ENCODE measurements around the gene ZC3H11A.
"Not testable (repeated sequence)": the region's sequence is repeated elsewhere in the genome, so short reads cannot be mapped to it uniquely, and the experiment has no call there.

The ZC3H11A gene

DNA sequence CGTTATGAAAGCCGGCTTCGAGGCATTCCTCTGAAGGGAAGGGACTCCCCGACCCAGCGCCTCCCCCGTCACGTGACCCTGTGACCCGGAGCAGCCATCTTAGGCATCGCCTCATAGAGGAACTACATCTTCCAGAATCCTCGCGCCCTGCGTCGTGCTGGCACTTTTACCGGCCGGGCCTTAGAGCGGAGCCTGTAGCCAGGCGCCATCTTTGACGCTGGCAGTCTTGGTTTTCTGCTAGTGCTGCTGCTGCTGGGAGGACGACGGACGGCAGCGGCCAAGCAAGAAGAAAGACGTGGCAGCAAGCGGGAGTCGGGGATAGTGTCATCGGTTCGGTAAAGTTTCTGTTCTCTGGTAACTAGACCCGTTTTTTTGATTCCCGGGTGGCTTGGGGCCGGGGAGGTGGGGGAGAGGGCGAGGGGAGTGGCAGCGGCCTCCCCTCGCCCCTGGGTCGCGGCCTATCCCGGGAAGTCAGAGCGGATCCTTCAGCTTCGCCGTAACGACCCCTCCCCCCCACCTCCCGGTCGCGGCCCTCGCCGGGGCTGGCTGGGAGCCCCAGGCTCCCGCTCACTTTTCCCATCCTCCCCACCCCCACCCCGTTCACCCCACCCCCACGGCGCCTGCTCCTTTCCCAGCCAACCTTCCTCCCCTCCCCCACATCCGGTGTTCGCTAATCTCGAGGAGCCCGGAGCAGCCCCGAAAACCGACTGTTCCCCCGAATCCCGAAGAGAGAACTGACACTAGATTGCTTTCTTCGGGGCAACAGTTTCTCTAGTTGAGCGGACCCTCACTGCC lies at the start of gene ZC3H11A, which contains the start of gene ZBED6:
Gene ZC3H11A (plus strand): TSS at position 183 of the 795 bp plus-strand sequence. CDS start 21,448 bp downstream, outside the sequence.
Gene ZBED6 (plus strand): TSS at position 183 of the 795 bp plus-strand sequence. CDS start 1,900 bp downstream, outside the sequence.
- Mint-ChIP-seq H3K27ac (ENCODE audit: low read depth) (peak within 1 kb of the TSS; percentile 90), H3K4me1 (peaks cover 47% of the 10 kb centered on the region), H3K27me3 (no peaks in the 10 kb centered on the region), H3K36me3 (ENCODE audit: insufficient read depth) (peaks cover 31% of the 10 kb centered on the region), H3K4me3 (peak within 1 kb of the TSS; percentile 91), H3K9me3 (no peaks in the 10 kb centered on the region)
- ATAC-seq (replicated peaks; ENCODE audit: extremely low read depth, poor library complexity, severe bottlenecking) (peak; percentile 99), DNase-seq (ENCODE audit: low spot score in 2 of 2) (peak; percentile 91 to 97)

DNA sequence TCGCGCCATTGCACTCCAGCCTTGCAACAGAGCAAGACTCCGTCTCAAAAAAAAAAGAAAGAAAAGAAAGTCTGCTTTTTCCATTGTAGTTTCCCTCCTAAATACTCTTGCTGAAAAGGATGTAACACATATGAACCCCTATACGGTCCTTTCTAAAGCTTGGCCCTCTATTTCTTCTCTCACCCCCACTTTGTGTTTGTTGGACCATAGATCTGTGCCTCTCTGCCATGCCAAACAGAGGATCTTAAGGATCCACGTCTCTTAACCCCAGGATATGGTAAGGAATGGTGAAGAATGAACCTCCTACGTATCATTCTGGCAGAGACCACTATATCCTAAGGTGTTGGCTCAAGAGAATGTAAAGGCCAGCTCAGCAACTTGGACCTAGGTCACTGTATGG lies 49.1 kb upstream of the ZC3H11A start:
- peaks cover 13% of the 10 kb centered on the region for H3K36me3 Mint-ChIP-seq (ENCODE audit: insufficient read depth)
- no peak for ATAC-seq (replicated peaks; ENCODE audit: extremely low read depth, poor library complexity, severe bottlenecking)
- H3K9me3 Mint-ChIP-seq: no peaks in the 10 kb centered on the region
- no peak overlapping the region for H3K27ac Mint-ChIP-seq (ENCODE audit: low read depth)
- H3K4me1 Mint-ChIP-seq: peaks cover 19% of the 10 kb centered on the region
- no peak overlapping the region for H3K4me3 Mint-ChIP-seq
- no peak for DNase-seq (ENCODE audit: low spot score in 2 of 2)
- no peaks in the 10 kb centered on the region for H3K27me3 Mint-ChIP-seq

DNA sequence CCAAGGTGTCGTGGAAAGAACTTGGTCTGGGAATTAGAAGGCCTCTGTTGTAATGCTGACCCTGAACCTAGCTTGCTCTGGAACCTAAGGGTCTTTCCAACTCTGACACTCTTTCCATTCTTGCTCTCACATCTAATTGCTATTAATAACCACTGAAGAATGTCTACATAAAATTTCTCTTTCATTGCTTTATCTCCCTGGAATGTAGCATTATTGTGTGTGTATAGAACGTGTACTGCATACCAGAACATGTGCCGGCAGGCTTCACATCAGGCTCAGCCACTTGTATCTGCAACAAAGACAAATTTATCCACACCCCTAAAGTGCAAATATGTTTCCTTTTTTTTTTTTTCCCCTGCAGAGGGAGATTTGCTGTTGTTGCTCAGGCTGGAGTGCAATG lies 44.4 kb upstream of the ZC3H11A start:
- H3K27ac Mint-ChIP-seq (ENCODE audit: low read depth): no peak overlapping the region
- H3K36me3 Mint-ChIP-seq (ENCODE audit: insufficient read depth): peaks cover 7% of the 10 kb centered on the region
- H3K4me1 Mint-ChIP-seq: peaks cover 24% of the 10 kb centered on the region
- no peaks in the 10 kb centered on the region for H3K27me3 Mint-ChIP-seq
- H3K9me3 Mint-ChIP-seq: no peaks in the 10 kb centered on the region
- no peak overlapping the region for H3K4me3 Mint-ChIP-seq
- ATAC-seq (replicated peaks; ENCODE audit: extremely low read depth, poor library complexity, severe bottlenecking): no peak
- no peak for DNase-seq (ENCODE audit: low spot score in 2 of 2)

- not testable (repeated sequence) for H3K9me3 Mint-ChIP-seq; ATAC-seq (replicated peaks; ENCODE audit: extremely low read depth, poor library complexity, severe bottlenecking); DNase-seq (ENCODE audit: low spot score in 2 of 2); H3K27ac Mint-ChIP-seq (ENCODE audit: low read depth); H3K4me3 Mint-ChIP-seq; H3K27me3 Mint-ChIP-seq
- Mint-ChIP-seq H3K4me1 (peaks cover 31% of the 10 kb centered on the region), H3K36me3 (ENCODE audit: insufficient read depth) (peaks cover 11% of the 10 kb centered on the region)
Observed at GRCh38 chr1:203751618-203752361, 43.6 kb upstream of the ZC3H11A start.

DNA sequence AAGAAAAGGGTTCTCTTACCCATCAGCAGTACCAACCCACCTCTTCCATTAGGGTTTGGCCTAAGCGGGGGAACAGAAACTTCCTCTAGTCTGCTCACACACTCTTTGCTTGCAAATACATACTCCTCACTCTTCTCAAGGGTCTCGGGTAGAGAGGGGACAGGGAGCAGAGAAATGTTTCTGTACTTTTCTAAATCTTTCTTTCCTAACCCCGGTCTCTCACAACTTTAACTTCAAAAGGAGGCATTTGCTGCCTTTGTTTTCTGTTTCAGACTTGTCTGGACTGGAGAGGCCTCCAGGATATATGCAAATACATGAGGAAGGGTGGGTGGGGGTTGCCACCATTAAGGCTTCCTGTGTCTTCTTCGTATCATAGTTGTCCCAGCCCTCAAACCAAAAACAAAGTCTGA lies 41.0 kb upstream of the ZC3H11A start:
- peak overlapping the region; percentile 90 for H3K27ac Mint-ChIP-seq (ENCODE audit: low read depth)
- ATAC-seq (replicated peaks; ENCODE audit: extremely low read depth, poor library complexity, severe bottlenecking): peak; percentile 30
- H3K9me3 Mint-ChIP-seq: no peaks in the 10 kb centered on the region
- no peak for DNase-seq (ENCODE audit: low spot score in 2 of 2)
- H3K4me3 Mint-ChIP-seq: peak overlapping the region; percentile 19
- H3K27me3 Mint-ChIP-seq: no peaks in the 10 kb centered on the region
- H3K4me1 Mint-ChIP-seq: peaks cover 33% of the 10 kb centered on the region
- H3K36me3 Mint-ChIP-seq (ENCODE audit: insufficient read depth): peaks cover 7% of the 10 kb centered on the region

DNA sequence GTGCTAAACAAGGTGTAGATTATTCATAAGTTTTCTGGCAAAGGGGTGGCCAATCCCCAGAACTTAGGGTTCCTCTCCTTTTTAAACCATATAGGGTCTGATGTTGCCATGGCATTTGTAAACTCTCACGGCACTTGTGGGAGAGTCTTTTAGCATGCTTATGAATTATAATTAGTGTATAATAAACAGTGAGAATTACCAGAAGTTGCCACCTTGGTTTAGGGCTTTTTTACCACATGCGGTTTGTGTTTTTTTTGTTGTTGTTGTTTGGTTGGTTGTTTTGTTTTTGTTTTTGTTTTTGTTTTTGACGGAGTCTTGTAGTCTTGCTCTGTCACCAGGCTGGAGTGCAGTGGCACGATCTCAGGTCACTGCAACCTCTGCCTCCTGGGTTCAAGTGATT lies 39.4 kb upstream of the ZC3H11A start:
- DNase-seq (ENCODE audit: low spot score in 2 of 2) (peak in 1 of 2 donors; percentile 18), ATAC-seq (replicated peaks; ENCODE audit: extremely low read depth, poor library complexity, severe bottlenecking) (peak; percentile 68)
- Mint-ChIP-seq H3K36me3 (ENCODE audit: insufficient read depth) (peaks cover 7% of the 10 kb centered on the region), H3K4me1 (peaks cover 38% of the 10 kb centered on the region), H3K27ac (ENCODE audit: low read depth) (peak overlapping the region; percentile 81), H3K4me3 (peak overlapping the region; percentile 21), H3K27me3 (no peaks in the 10 kb centered on the region), H3K9me3 (no peaks in the 10 kb centered on the region)

DNA sequence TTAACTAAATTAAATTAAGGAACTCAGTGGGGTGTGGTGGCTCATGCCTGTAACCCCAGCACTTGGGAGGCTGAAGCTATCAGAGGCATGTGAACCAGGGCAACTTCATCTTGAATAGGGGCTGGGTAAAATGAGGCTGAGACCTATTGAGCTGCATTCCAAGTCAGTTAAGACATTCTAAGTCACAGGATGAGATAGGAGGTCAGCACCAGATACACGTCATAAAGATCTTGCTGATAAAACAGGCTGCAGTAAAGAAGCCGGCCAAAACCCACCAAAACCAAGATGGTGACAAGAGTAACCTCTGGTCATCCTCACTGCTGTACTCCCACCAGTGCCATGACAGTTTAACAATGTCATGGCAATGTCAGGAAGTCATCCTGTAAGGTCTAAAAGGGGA lies 36.7 kb upstream of the ZC3H11A start:
- peaks cover 45% of the 10 kb centered on the region for H3K4me1 Mint-ChIP-seq
- H3K36me3 Mint-ChIP-seq (ENCODE audit: insufficient read depth); DNase-seq (ENCODE audit: low spot score in 2 of 2); H3K9me3 Mint-ChIP-seq; ATAC-seq (replicated peaks; ENCODE audit: extremely low read depth, poor library complexity, severe bottlenecking); H3K27ac Mint-ChIP-seq (ENCODE audit: low read depth); H3K4me3 Mint-ChIP-seq; H3K27me3 Mint-ChIP-seq: not testable (repeated sequence)

- Mint-ChIP-seq H3K9me3 (no peaks in the 10 kb centered on the region), H3K4me3 (no peak overlapping the region), H3K27ac (ENCODE audit: low read depth) (no peak overlapping the region), H3K27me3 (no peaks in the 10 kb centered on the region), H3K36me3 (ENCODE audit: insufficient read depth) (peaks cover 17% of the 10 kb centered on the region), H3K4me1 (peaks cover 51% of the 10 kb centered on the region)
- no peak for DNase-seq (ENCODE audit: low spot score in 2 of 2)
- no peak for ATAC-seq (replicated peaks; ENCODE audit: extremely low read depth, poor library complexity, severe bottlenecking)
Observed at GRCh38 chr1:203760506-203760905, 34.9 kb upstream of the ZC3H11A start.

DNA sequence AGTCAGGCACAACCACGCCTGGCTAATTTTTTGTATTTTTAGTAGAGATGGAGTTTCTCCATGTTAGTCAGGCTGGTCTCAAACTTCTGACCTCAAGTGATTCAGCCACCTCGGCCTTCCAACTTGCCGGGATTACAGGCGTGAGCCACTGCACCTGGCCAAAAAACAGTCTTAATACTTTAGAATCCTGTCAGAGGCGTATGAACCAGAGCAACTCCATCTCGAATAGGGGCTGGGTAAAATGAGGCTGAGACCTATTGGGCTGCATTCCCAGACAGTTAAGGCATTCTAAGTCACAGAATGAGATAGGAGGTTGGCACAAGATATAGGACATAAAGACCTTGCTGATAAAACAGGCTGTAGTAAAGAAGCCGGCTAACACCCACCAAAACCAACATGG lies 33.5 kb upstream of the ZC3H11A start:
- peaks cover 42% of the 10 kb centered on the region for H3K4me1 Mint-ChIP-seq
- DNase-seq (ENCODE audit: low spot score in 2 of 2); H3K27me3 Mint-ChIP-seq; ATAC-seq (replicated peaks; ENCODE audit: extremely low read depth, poor library complexity, severe bottlenecking); H3K27ac Mint-ChIP-seq (ENCODE audit: low read depth); H3K9me3 Mint-ChIP-seq; H3K4me3 Mint-ChIP-seq: not testable (repeated sequence)
- H3K36me3 Mint-ChIP-seq (ENCODE audit: insufficient read depth): peaks cover 12% of the 10 kb centered on the region

GRCh38 chr1:203763505-203763904 lies 31.9 kb upstream of the ZC3H11A start:
- H3K4me1 Mint-ChIP-seq: peaks cover 52% of the 10 kb centered on the region
- peak overlapping the region; percentile 90 for H3K27ac Mint-ChIP-seq (ENCODE audit: low read depth)
- no peaks in the 10 kb centered on the region for H3K9me3 Mint-ChIP-seq
- no peak for DNase-seq (ENCODE audit: low spot score in 2 of 2)
- H3K36me3 Mint-ChIP-seq (ENCODE audit: insufficient read depth): peaks cover 18% of the 10 kb centered on the region
- no peaks in the 10 kb centered on the region for H3K27me3 Mint-ChIP-seq
- H3K4me3 Mint-ChIP-seq: peak overlapping the region; percentile 93
- ATAC-seq (replicated peaks; ENCODE audit: extremely low read depth, poor library complexity, severe bottlenecking): no peak

DNA sequence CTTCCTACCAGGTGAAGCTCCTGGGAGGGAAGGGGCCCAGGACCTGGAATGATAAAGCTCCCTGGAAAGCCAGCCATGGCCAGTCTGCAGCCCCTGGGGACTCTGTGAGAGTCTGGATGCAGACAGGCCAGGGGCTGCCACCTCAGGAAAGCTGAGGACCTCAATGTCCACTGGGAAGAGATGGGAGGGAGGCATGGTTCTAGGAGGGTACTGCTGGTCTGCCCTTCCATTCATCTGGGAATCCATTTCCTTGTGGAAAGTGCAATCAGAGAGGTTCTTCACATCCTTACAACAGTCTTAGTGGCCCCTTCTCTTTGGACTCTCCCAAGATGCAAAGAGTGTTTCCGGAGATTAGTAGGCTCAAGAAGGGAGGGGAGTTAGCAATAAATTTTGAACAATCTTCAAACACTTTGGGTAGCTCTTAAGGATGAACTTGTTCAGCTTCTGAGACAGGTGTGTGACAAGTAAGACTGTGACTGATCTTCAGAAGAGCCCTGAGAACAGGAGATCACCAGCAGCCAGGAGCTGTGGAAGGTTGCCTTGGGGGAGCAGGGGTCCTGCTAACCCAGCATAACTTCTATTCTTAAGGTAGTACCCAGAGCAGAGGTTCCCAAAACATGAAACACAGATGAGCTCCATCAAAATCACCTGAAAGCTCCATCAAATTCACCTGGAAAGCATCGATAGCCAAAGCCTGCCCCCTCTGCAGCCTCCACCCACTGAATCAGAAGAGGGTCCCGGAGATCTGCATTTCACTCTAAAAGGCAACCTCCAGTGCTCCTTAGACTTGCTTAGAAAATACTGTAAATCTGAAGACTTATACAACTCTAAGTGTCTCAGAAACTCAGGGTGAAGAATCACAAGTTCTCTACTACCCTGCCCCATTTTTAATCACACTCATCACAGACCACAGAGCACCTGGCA lies 31.1 kb upstream of the ZC3H11A start:
- Mint-ChIP-seq H3K27ac (ENCODE audit: low read depth) (peak overlapping the region; percentile 90), H3K4me1 (peaks cover 61% of the 10 kb centered on the region), H3K4me3 (peak overlapping the region; percentile 93), H3K36me3 (ENCODE audit: insufficient read depth) (peaks cover 19% of the 10 kb centered on the region), H3K9me3 (no peaks in the 10 kb centered on the region), H3K27me3 (no peaks in the 10 kb centered on the region)
- DNase-seq (ENCODE audit: low spot score in 2 of 2): no peak
- ATAC-seq (replicated peaks; ENCODE audit: extremely low read depth, poor library complexity, severe bottlenecking): no peak

Measured in central memory CD8-positive, alpha-beta T cell (primary cell).